Esophagus squamous epithelium (tissue), 5 donors: ENCODE data around the gene KPNB1. TPM values are rescaled to one million over a fixed set of nuclear protein-coding genes. Genes with fewer than 3 reads are reported as not detected.

Experiments used
- DNase-seq: peaks from one replicate; lab custom pipeline; 2025; lab: John Stamatoyannopoulos, UW
- H3K27ac ChIP-seq, 4 donors: fragments of 200-600 bp; sonication (generic); one replicate each; pipeline ENCODE4 v1.5.1; 2016 to 2019; ENCODE audit warnings: mild to moderate bottlenecking in 1 of 4
- H3K27me3 ChIP-seq, 4 donors: fragments of 200-600 bp; sonication (generic); 1 replicate in 3 of 4; 2 replicates in 1 of 4; pipeline versions ENCODE4 v1.5.1 to v1.6.0; 2017 to 2021; ENCODE audit warnings: antibody characterized with exemption in 1 of 4
- H3K36me3 ChIP-seq, 3 donors: fragments of 200-600 bp; sonication (generic); one replicate each; pipeline ENCODE4 v1.5.1; 2016 to 2019
- H3K4me1 ChIP-seq, 3 donors: fragments of 200-600 bp; sonication (generic); one replicate each; pipeline ENCODE4 v1.5.1; 2017 to 2019
- H3K4me3 ChIP-seq, 4 donors: fragments of 200-600 bp; sonication (generic); 1 replicate in 3 of 4; 2 replicates in 1 of 4; pipeline ENCODE4 v1.5.1; 2016 to 2019; ENCODE audit warnings: mild to moderate bottlenecking in 2 of 4, moderate library complexity in 1 of 4
- H3K9me3 ChIP-seq, 3 donors: fragments of 200-600 bp; sonication (generic); one replicate each; pipeline ENCODE4 v1.5.1; 2016 to 2019
- CTCF ChIP-seq, 6 experiments: fragments of 450-650 bp in 4 of 6; fragments of 200-600 bp in 2 of 6; sonication (generic) in 2 of 6; IDR thresholded peaks; one replicate each; pipeline ENCODE4 v1.5.1; 2016 to 2019; ENCODE audit warnings: antibody characterized with exemption in 6 of 6, mild to moderate bottlenecking in 4 of 6, moderate library complexity in 4 of 6
- POLR2A ChIP-seq, 4 donors: fragments of 450-650 bp; IDR thresholded peaks; one replicate each; pipeline ENCODE4 v1.6.1; 2017; ENCODE audit warnings: antibody characterized with exemption in 4 of 4, mild to moderate bottlenecking in 4 of 4, moderate library complexity in 3 of 4
- WGBS, 2 donors: methylation state at CpG; one replicate each; pipeline ENCODE4 v1.1.5; 2018; 5-methylcytosine and 5-hydroxymethylcytosine counted together
- intact Hi-C: fragments of 100-400 bp; cut with DNase I; formaldehyde crosslinking; loops from one replicate; pipeline ENCODE4 v1.15.0; 2022
- total RNA-seq, 4 donors: library from RNA; depleted of rRNA; stranded (reverse); fragments of >200 nt; gene quantifications; one replicate each; pipeline ENCODE4 v1.1.0, GENCODE V29; 2016
- donor health status: DM: yes; HTN: yes; CAD: no.

KPNB1 gene
- total RNA-seq, 4 donors from 2014 or later: 148 to 233 (median 186) TPM

DNA sequence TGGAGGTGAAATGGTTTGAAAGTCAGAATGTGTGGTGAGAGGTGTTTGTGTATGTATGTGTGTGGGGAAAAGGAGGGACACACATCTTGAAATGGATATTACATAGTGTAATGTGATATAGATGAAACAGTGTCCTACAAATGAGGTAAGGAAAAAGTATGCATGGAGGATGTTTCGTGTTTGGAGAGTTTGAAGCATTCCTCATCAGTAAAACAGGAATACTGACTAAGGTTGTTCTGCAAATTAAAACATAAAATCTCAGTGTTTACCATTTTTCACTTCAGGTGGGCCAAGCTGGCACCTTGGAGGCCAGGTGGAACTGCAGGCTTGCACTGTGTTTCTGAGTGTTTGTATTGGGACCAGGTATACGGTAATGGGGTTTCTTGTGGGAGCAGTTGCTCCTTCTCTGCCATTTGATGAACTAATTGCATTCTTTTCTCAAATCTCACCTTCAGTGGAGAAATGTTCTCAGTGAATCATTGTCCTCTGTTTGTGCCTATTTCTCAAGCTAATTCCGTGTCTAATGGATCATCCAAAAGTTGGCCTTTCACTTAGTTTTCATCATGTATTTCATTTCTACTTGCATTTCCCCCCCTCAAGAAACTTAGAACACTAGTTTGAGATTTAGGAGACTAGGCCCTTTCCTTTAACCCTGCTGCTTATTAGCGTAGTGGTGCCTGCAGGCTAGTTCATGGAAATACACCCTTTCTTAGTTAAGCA is 36.0 kb downstream of the KPNB1 start:
- H3K4me1 ChIP-seq: peaks cover 0 to 26% (median 10%) of the 10 kb centered on the region in 3 donors
- TF ChIP-seq POLR2A (IDR thresholded peaks at IDR 0.05) (no peak), CTCF (IDR thresholded peaks at IDR 0.05) (no peak)
- no peak overlapping the region for H3K4me3 ChIP-seq
- intact Hi-C loops: no loop called here
- H3K27me3 ChIP-seq: no peaks in the 10 kb centered on the region
- peaks cover 2 to 51% (median 24%) of the 10 kb centered on the region in 3 donors for H3K36me3 ChIP-seq
- DNase-seq: no peak
- no peaks in the 10 kb centered on the region for H3K9me3 ChIP-seq
- WGBS, 2 donors: 79 to 90% methylated on average over 4 of the region's 4 CpGs
- peak overlapping the region in 1 of 4 donors; percentile 63 for H3K27ac ChIP-seq

GRCh38 chr17:47686276-47686635 is 36.5 kb downstream of the KPNB1 start:
- peaks cover 0 to 26% (median 10%) of the 10 kb centered on the region in 3 donors for H3K4me1 ChIP-seq
- intact Hi-C loops: no loop called here
- H3K36me3 ChIP-seq: peaks cover 0 to 45% (median 18%) of the 10 kb centered on the region in 3 donors
- no peak for DNase-seq
- H3K27ac ChIP-seq: peak overlapping the region in 2 of 4 donors; percentile 48 to 63
- no peak overlapping the region for H3K4me3 ChIP-seq
- no peaks in the 10 kb centered on the region for H3K9me3 ChIP-seq
- 67% methylated on average over 1 of the region's 1 CpG for whole genome bisulfite sequencing, 2 donors
- TF ChIP-seq CTCF (IDR thresholded peaks at IDR 0.05) (no peak), POLR2A (IDR thresholded peaks at IDR 0.05) (no peak)
- H3K27me3 ChIP-seq: no peaks in the 10 kb centered on the region

DNA sequence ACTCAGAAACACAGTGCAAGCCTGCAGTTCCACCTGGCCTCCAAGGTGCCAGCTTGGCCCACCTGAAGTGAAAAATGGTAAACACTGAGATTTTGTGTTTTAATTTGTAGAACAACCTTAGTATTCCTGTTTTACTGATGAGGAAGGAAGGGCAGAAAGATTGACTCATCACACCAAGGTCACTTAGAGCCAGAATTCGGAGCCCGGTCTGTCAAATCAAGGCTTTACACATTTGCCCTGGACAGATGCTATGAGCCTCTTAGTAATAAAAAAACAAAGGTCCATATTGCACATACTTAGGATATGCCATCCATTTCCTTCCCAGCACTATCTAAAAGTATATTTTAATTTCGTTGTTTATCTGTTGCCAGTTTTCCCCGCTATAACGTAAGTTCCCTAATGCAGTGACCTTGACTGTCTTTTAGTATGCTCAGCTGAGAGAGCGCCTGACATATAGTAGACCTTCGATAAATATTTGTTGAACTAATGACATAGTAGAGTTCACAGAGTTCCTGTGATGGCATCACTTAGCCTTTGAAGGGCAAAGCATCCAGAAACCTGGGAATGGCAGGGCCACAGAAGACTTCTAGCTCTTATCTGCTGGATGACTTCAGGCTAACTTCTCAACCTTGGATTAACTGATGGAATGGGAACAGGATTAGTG is 37.1 kb downstream of the KPNB1 start:
- Histone ChIP-seq H3K4me1 (peaks cover 0 to 26% (median 10%) of the 10 kb centered on the region in 3 donors), H3K36me3 (peaks cover 0 to 40% (median 13%) of the 10 kb centered on the region in 3 donors), H3K9me3 (no peaks in the 10 kb centered on the region), H3K27me3 (no peaks in the 10 kb centered on the region), H3K27ac (peak overlapping the region in 2 of 4 donors; percentile 48 to 63), H3K4me3 (no peak overlapping the region)
- TF ChIP-seq CTCF (IDR thresholded peaks at IDR 0.05): no peak
- TF ChIP-seq POLR2A (IDR thresholded peaks at IDR 0.05): no peak
- intact Hi-C loops: no loop called here
- WGBS, 2 donors: 77 to 81% methylated on average over 7 of the region's 7 CpGs
- no peak for DNase-seq

GRCh38 chr17:47687328-47687690 is 37.6 kb downstream of the KPNB1 start:
- intact Hi-C loops: no loop called here
- TF ChIP-seq CTCF (IDR thresholded peaks at IDR 0.05) (no peak), POLR2A (IDR thresholded peaks at IDR 0.05) (no peak)

GRCh38 chr17:47687748-47688147 is 38.0 kb downstream of the KPNB1 start:
- peak overlapping the region in 1 of 4 donors; percentile 63 for H3K27ac ChIP-seq
- TF ChIP-seq POLR2A (IDR thresholded peaks at IDR 0.05) (no peak), CTCF (IDR thresholded peaks at IDR 0.05) (no peak)
- H3K36me3 ChIP-seq: peaks cover 0 to 30% (median 4%) of the 10 kb centered on the region in 3 donors
- intact Hi-C loops: no loop called here
- H3K4me3 ChIP-seq: no peak overlapping the region
- H3K9me3 ChIP-seq: no peaks in the 10 kb centered on the region
- DNase-seq: no peak
- peaks cover 3 to 34% (median 13%) of the 10 kb centered on the region in 3 donors for H3K4me1 ChIP-seq
- H3K27me3 ChIP-seq: no peaks in the 10 kb centered on the region
- WGBS, 2 donors: 64 to 82% methylated on average over 1 of the region's 1 CpG

More at GRCh38 chr17:47687328-47687690, 37.6 kb downstream of the KPNB1 start:
- Histone ChIP-seq H3K4me3 (no peak overlapping the region), H3K27ac (peak overlapping the region in 1 of 4 donors; percentile 63), H3K36me3 (peaks cover 0 to 35% (median 8%) of the 10 kb centered on the region in 3 donors), H3K9me3 (no peaks in the 10 kb centered on the region), H3K4me1 (peaks cover 0 to 30% (median 10%) of the 10 kb centered on the region in 3 donors), H3K27me3 (no peaks in the 10 kb centered on the region)
- no peak for DNase-seq
